Measurements from ENCODE around the gene CFAP61. TPM values are rescaled to one million over a fixed set of nuclear protein-coding genes. Genes with fewer than 3 reads are reported as not detected.
A peak's percentile ranks its signal among the peaks of the same experiment; 100 is the strongest.

Gene CFAP61
- total RNA-seq, 4 donors from 2014 or later = 0.19 to 1.4 (median 1.1) TPM

DNA sequence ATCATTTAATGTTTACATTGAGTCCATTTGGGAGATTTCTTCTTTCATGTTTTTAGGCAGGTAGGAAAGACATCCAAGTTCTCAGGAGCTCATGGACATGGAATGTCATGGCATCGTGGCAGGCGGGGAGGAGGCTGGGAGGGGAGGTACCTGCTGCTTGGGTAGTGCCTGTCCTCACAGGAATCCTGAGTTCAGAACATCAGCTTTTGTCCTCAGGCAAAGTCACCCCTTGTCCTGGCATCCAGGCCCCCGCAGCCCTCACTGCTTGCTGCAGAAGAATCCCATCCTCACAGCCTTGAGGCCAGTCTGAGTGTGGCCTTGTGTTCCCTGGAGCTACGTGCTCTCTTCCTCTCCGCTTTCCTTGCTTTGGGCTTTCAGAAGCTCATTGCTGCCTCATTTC, 157.4 kb downstream of the CFAP61 start:
- no peak for DNase-seq (ENCODE audit: low spot score in 2 of 2)
- 80 to 92% methylated on average over 5 of the region's 5 CpGs for WGBS, 2 donors
- intact Hi-C loops (cut with DNase I; ENCODE audit: low total_unique reads) = no loop called here

GRCh38 chr20:20210327-20210726, 158.0 kb downstream of the CFAP61 start:
- intact Hi-C loops (cut with DNase I; ENCODE audit: low total_unique reads) = no loop called here
- TF ChIP-seq POLR2A (IDR thresholded peaks at IDR 0.05) = no peak
- TF ChIP-seq, protein P1, sequence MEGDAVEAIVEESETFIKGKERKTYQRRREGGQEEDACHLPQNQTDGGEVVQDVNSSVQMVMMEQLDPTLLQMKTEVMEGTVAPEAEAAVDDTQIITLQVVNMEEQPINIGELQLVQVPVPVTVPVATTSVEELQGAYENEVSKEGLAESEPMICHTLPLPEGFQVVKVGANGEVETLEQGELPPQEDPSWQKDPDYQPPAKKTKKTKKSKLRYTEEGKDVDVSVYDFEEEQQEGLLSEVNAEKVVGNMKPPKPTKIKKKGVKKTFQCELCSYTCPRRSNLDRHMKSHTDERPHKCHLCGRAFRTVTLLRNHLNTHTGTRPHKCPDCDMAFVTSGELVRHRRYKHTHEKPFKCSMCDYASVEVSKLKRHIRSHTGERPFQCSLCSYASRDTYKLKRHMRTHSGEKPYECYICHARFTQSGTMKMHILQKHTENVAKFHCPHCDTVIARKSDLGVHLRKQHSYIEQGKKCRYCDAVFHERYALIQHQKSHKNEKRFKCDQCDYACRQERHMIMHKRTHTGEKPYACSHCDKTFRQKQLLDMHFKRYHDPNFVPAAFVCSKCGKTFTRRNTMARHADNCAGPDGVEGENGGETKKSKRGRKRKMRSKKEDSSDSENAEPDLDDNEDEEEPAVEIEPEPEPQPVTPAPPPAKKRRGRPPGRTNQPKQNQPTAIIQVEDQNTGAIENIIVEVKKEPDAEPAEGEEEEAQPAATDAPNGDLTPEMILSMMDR (IDR thresholded peaks at IDR 0.05) = no peak
- H3K4me3 ChIP-seq (ENCODE audit: low read depth, poor library complexity, severe bottlenecking) = no peak overlapping the region
- WGBS, 2 donors = 49 to 60% methylated on average over 5 of the region's 5 CpGs
- peak; percentile 78 to 87 for DNase-seq (ENCODE audit: low spot score in 2 of 2)

More for the DNA sequence above, 157.4 kb downstream of the CFAP61 start:
- no peak overlapping the region for H3K4me3 ChIP-seq (ENCODE audit: low read depth, poor library complexity, severe bottlenecking)
- no peak for TF ChIP-seq POLR2A (IDR thresholded peaks at IDR 0.05)
- TF ChIP-seq, protein P1 (IDR thresholded peaks at IDR 0.05) = no peak

GRCh38 chr20:20210943-20211273, 158.6 kb downstream of the CFAP61 start:
- 83 to 87% methylated on average over 6 of the region's 6 CpGs for WGBS, 2 donors
- no peak overlapping the region for H3K4me3 ChIP-seq (ENCODE audit: low read depth, poor library complexity, severe bottlenecking)
- intact Hi-C loops (cut with DNase I; ENCODE audit: low total_unique reads) = no loop called here
- TF ChIP-seq, protein P1 (IDR thresholded peaks at IDR 0.05) = no peak
- TF ChIP-seq POLR2A (IDR thresholded peaks at IDR 0.05) = no peak
- no peak for DNase-seq (ENCODE audit: low spot score in 2 of 2)

- intact Hi-C loops (cut with DNase I; ENCODE audit: low total_unique reads) = no loop called here
- DNase-seq (ENCODE audit: low spot score in 2 of 2) = no peak
- WGBS, 2 donors = 48 to 70% methylated on average over 5 of the region's 5 CpGs
- TF ChIP-seq POLR2A (IDR thresholded peaks at IDR 0.05) = no peak
- TF ChIP-seq, protein P1 (IDR thresholded peaks at IDR 0.05) = no peak
- no peak overlapping the region for H3K4me3 ChIP-seq (ENCODE audit: low read depth, poor library complexity, severe bottlenecking)
These were observed 159.1 kb downstream of the CFAP61 start for GRCh38 chr20:20211274-20211987.

GRCh38 chr20:20211988-20212518, 159.7 kb downstream of the CFAP61 start:
- no peak for DNase-seq (ENCODE audit: low spot score in 2 of 2)
- no peak overlapping the region for H3K4me3 ChIP-seq (ENCODE audit: low read depth, poor library complexity, severe bottlenecking)
- no peak for TF ChIP-seq POLR2A (IDR thresholded peaks at IDR 0.05)
- TF ChIP-seq, protein P1 (IDR thresholded peaks at IDR 0.05) = no peak
- 87 to 91% methylated on average over 11 of the region's 11 CpGs for WGBS, 2 donors
- intact Hi-C loops (cut with DNase I; ENCODE audit: low total_unique reads) = no loop called here
